HG03103 (cell line): ENCODE measurements around the gene PSMA4.
"Not testable (repeated sequence)": the region's sequence is repeated elsewhere in the genome, so short reads cannot be mapped to it uniquely, and the experiment has no call there.

Experiments used
- ATAC-seq: cut with Tn5 transposase; IDR thresholded peaks from one replicate; pipeline ENCODE4 v1.9.1; 2021; ENCODE audit warnings: low read depth; ENCODE audit not compliant: unreplicated experiment

PSMA4 gene

DNA sequence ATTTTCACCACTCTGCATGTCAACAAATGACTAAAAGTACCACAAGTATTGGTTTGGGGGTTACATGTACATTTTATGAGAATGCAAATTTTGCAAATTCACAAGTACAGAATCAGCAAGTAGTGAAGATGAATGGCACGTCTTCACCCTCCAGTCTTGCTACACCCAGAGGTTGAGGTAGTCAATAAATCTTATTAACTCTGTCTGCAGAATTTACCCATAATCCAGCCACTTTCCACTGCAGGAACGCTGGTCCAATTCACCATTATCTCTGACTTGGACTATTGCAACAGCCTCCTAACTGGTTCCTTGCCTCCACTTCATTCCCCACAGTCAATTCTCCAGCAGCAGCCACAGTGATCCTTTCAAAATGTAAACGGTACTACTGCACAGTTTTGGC lies 10.6 kb downstream of the PSMA4 start:
- no peak for ATAC-seq

DNA sequence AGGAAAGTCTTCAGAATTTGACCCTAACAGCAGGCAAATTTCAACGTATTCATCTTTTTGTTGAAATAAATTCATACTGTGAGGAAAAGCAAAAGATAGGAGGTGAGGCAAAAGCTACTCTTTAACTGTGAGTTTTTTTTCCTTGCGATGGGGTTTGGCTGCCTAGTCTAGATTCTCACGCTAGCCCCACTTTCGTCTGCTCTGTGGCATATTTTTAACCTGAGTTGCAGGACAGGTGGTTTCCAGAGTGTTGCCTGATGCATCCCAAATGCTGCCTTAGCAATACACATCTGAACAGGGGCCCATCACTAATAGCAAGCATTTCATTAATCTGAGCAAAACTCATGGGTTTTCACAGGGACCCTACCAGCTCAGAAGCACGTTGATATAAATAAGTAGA lies 11.7 kb downstream of the PSMA4 start:
- no peak for ATAC-seq

GRCh38 chr15:78552597-78552996 lies 12.4 kb downstream of the PSMA4 start:
- no peak for ATAC-seq

DNA sequence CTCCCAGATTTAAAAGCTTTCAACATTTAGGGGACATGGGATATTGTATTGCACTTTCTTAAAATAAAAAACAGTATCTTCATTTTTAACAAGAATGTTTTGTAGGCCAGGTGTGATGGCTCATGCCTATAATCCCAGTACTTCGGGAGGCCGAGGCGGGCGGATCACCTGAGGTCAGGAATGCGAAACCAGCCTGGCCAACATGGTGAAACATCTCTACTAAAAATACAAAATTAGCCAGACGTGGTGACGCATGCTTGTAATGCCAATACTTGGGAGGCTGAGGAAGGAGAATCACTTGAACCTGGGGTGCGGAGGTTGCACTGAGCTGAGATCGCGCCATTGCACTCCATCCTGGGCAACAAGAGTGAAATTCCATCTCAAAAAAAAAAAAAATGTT lies 20.0 kb downstream of the PSMA4 start:
- ATAC-seq = not testable (repeated sequence)

GRCh38 chr15:78561490-78561889 lies 21.2 kb downstream of the PSMA4 start:
- no peak for ATAC-seq

DNA sequence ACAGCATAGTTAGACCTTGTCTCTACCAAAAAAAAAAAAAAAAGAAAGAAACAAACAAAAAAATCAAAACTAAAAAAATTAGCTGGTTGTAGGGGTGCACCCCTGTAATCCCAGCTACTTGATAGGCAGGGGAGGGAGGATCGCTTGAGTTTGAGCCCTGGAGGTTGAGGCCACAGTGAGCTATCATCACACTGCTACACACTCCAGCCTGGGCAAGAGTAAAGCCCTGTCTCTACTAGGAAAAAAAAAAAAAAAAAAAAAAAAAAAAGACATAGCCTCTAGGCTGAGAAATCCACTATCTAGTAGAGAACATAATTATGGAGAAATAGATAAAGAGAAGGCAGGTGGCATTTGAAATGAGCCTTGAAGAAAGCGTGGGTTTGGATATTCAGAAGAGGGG lies 22.8 kb downstream of the PSMA4 start:
- ATAC-seq = no peak

DNA sequence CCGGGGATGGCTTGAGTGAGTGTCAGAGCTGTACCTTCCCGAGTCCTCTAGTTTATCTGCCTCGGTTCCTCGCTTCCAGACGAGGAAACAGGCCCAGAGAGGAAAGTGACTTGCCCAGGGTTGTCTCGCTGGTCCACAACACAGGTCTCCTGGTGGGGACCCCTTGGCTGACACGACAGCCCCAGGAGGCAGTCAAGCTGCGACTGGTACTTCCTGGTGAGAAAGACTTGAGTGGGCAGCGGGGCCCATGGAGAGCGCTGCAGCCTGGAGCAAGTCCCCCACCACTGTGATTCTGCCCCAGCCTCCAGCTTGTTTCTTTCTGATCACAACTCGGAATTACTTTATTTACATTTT lies 24.5 kb downstream of the PSMA4 start:
- ATAC-seq = no peak

DNA sequence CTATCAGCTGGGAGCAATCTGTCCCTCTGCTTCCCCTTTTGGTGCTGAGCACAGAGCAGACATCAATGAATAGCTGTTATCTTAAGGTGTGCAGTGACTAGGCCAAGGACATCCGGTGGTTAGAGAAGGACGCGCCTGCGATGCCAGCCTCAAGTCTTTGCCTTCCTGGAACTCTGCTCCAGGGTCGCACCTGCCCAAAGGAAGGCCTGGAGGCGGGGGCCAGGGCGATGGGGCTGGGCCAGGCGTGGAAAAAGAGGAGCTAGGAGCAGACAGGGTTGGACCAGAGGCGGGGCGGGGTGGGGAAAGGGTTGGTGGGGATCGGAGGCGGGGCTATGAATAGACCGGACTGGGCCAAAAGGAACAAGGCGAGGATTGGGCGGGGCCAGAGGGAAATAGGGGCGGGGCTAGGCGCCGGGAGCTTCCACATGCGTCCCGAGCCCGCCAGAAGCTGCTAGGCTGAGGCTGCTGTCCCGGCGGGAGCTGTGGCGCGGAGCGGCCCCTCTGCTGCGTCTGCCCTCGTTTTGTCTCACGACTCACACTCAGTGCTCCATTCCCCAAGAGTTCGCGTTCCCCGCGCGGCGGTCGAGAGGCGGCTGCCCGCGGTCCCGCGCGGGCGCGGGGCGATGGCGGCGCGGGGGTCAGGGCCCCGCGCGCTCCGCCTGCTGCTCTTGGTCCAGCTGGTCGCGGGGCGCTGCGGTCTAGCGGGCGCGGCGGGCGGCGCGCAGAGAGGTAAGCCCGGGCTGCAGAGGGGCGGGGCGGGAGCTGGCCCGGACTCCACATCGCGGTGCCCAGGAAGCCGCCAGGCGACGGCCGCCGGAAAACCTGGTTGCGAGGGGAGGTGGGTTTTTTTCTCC lies 25.1 kb downstream of the PSMA4 start, which contains the start of gene CHRNA5:
Gene CHRNA5, plus strand, starts transcription at position 424 of the 854 bp plus-strand sequence. Its CDS starts 200 bp downstream, at position 624.
- peak; percentile 50 for ATAC-seq

- ATAC-seq = no peak
Measured at GRCh38 chr15:78565951-78566774, 25.9 kb downstream of the PSMA4 start.

- no peak for ATAC-seq
Measured at GRCh38 chr15:78567531-78567930, 27.3 kb downstream of the PSMA4 start.

DNA sequence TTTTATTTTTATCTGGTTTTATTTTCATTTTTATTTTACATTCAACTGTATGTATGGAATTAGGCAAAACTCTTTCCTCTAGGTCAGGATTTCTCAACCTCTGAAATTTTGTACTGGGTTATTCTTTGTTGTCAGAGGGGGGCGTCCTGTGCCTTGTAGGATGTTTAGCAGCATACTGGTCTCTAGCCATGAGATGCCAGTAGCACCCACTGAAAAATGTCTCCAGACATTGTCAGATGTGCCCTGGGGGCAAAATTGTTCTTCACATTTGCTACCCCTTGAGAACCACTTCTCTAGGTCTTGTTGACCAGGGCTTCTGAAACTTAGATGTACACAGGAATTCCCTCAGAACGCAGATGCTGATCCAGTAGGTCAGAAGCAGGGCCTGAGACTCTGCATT lies 30.5 kb downstream of the PSMA4 start:
- ATAC-seq = no peak

DNA sequence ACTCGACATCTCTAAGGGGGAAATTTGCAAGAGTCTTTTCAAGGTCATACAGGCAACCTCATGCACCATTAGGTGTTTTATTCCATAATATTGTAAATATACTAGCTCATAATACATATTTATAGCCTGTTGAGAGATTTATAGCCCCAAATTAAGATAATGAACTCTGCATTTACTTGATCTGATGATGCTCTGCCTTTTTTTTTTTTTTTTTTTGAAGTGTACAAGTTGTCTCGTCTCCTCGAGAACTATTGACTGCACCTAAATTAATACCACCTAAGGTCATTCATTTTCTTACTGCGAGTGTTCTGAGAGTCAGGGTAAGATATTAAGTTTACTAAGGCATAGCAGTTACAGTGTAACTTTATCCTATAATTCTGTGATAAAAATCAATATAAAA lies 31.1 kb downstream of the PSMA4 start:
- ATAC-seq = no peak

DNA sequence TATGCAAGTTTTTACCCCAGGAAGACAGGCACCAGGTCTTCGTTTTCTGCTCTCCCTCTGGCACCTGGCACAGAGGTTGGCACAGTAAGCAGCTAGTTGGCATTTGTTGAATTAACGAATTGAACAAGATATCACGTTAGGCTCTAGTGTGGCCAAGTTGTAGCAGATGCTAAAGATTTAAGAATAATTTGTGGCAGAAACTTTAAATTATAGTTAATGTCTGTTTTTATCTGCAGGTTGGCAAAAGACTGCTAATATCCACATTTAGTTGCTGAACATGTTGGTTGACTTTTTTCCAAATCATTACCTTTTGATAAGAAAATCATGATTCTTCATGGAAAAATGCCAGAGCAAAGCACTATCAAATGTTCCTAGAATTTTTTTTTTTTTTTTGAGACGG lies 33.2 kb downstream of the PSMA4 start:
- no peak for ATAC-seq

GRCh38 chr15:78574944-78575343 lies 34.7 kb downstream of the PSMA4 start:
- no peak for ATAC-seq

DNA sequence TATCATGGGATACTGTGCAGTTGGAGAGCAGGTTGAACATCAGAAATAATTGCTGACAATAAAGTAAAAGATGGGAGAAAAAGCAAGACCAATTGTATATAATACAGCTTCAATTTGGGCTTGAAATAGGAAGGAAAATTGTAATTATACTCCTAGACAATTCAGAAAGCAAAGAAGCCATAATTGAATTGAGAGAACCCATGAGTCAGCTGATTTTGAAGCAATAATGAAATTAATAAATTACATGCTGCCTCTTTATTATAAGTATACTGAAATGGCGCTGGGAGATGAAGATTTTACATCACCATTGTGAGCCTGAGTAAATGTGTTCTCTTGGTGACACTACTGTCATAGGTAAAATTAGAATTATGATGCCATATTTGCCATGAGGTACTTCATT lies 57.3 kb downstream of the PSMA4 start:
- ATAC-seq = no peak

- no peak for ATAC-seq
Measured at GRCh38 chr15:78598348-78598747, 58.1 kb downstream of the PSMA4 start.

DNA sequence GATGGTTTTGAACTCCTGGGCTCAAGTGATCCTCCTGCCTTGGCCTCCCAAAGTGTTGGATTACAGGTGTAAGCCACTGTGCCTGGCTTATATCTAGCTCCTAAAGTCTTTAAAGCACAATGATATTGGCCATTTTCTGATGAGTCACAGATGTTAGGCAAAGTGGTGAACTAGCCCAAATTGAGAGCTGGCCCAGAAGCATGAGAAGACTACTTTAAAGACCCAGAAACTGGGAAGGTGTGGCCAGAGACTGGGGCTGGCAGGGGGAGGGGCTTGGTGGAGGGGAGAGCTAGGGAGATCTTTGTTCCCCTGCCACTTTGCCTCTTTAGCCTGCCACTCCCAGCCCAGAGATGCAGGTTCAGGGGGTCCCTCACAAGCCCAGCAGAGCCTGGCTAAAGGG lies 58.9 kb downstream of the PSMA4 start:
- ATAC-seq = no peak
